ENCODE results near the gene ASB5.
"Not testable (repeated sequence)": the region's sequence is repeated elsewhere in the genome, so short reads cannot be mapped to it uniquely, and the experiment has no call there.

ASB5 gene, protein sequence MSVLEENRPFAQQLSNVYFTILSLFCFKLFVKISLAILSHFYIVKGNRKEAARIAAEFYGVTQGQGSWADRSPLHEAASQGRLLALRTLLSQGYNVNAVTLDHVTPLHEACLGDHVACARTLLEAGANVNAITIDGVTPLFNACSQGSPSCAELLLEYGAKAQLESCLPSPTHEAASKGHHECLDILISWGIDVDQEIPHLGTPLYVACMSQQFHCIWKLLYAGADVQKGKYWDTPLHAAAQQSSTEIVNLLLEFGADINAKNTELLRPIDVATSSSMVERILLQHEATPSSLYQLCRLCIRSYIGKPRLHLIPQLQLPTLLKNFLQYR

DNA sequence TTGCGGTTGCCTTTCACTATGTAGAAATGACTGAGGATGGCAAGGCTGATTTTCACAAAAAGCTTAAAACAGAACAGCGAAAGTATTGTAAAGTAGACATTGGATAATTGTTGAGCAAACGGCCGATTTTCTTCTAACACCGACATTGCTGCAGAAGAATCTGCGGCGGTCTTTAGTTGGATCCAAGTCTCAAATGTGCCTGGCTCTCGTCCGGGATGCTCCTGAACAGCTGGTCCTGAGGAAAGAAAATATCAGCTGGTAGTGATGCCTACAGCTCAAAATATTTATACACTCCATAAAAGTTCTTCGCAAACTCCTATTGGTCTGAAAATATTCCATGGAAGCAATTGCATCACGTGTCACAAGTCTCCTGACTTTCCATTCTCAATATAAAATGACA, at the start of gene ASB5:
TSS of gene ASB5 (minus strand) at position 260 of the 400 bp plus-strand sequence. CDS start at position 146, 114 bp downstream.
- no peak for DNase-seq

DNA sequence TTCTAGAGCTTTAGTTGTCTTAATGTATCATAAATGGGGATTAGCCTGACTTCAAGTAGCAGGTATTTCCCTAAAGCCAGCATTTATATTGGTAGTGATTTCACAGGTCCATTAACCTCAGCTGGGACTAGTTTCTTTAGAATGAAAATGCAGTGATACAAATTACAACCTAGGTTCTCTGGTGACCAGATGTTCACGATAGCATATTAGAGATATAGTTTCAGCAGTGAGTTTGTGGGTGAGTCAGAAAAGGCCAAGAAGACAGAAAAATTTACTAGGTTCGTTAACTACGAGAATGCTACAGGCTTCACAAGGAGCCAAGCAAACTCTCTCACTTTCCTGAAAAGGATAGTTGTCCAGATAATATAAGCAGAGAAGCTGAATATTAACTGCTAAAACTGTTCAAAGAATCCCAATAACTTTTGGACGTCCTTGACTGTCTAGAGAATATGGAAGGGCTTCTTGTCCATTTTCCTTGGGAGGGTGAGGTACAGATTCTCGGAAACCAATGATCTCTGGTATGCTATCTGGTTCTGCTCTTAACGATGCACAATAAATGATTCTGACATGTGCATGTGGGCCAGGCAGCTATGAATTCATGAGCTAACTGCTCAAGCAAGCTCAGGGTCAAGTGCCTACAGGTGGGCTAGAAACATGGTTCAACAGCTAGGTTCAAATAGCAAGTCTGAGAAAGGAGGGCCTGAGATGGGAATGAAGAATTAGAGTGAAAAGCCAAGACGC, 44.7 kb upstream of the ASB5 start:
- DNase-seq: no peak

DNA sequence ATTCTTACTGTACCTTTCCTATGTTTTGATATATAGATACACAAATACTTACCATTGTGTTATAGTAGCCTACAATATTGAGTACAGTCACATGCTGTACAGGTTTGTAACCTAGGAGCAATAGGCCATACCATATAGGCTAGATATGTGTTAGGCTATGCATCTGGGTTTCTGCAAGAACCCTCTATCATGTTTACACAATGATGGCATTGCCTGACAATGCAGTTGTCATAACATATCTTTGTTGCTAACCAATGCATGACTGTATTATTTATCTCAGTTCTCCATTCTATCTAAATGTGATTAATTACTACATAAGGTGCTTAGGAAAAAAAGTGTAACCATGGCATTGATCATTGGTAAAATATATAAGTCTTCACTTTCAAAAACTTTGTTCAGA, 40.8 kb upstream of the ASB5 start:
- DNase-seq: no peak

DNA sequence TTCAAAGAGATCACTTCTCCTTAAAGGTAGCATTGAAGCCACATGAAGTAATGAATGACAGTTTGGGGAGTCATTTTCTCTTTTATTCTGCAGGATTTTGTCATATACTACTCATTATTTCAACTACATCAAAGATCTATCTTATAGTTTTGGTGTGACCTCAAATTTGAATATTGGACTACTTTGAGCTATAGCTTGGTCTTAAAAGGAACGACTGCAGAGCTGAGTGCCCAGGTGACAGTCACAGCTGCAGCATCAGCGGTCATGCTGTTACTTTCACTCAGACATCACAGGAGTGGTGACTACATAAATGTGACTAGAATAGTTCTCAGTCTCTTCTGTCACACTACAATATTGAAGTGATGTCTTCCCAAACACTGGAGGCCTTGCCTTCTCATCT, 40.0 kb upstream of the ASB5 start:
- DNase-seq: no peak

DNA sequence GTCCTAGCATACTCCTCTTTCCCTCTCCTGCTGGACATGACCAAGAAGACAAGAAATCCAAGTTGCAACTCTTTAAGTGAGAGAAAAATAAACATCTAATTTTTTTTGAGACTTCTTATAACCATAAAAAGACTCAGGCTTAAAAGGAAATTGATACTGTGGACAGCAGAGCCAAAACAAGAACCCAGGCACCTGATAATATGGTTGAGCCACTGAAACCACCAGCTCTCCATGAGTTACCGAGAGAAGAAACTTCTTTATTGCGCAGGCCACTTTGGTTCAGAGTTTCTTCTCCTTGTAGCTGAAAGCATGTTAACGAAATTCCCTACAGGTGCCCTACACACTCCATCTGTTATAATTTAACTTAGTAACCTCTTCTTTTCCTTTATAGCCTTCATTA, 39.4 kb upstream of the ASB5 start:
- no peak for DNase-seq

DNA sequence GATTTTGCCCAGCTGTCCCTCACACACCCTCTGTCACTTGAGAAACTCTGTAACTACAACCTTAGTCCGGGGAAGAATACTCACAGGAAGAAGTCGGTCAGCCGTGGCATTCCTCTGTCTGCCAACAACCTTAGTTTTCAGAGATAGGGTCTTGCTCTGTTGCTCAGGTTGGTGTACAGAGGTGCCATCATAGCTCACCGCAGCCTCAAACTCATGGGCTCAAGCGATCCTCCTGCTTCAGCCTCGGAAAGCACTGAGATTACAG, 38.6 kb upstream of the ASB5 start:
- no peak for DNase-seq

DNA sequence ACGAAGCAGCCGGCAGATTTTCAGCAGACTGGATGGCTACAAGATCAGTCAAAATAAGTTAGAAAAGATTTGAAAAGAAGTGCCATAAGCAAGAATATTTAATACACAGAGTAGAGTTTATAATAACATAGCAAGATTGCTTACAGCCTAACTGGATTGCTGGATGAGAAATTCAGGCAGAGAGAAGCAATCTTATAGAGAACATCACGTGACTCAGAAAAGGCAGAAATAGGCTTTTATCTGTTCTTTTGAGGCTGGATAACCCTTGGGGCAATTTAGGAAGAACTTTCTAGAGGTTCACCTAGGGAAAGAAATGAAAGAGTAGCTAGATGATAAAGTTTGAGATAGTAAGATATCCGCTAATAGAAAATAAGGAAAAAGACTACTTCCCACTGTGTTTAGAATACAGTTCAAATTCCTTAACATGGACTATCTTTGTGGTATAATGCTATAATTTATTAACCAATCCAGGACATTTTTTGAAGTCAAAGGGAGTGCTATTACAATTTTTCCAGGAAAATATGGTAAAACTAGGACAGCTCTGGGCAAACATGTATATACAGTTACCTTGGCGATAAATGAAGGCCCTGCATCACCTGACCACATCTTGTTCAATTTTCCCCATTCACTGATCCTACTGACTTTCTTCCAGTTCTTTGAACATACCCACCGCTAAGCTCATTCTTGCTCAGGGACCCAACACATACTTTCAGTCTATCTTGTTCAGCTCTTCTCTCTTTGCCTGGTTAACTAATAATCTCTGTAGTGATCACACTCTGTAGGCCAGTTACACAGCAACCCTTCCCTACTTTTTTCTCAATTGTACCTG, 38.0 kb upstream of the ASB5 start:
- DNase-seq: no peak

DNA sequence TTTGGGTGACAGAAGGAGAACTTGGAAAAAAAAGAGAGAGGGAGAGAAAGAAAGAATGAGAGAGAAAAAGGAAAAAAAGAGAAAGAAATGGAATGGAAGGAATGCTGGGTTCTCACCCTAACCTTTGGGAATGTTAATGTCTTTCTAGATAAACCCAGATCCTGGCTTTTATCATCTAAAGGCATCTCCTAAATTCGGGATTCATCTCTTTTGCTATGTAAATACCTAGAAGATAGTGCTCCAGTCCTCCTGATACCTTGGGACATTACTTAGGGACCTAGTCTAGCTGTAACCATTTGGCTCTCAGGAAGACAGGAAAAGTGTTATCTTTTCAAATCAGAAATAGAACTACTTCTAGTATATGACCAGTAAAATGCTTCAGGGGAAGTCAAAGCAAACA, 34.9 kb upstream of the ASB5 start:
- DNase-seq: no peak

DNA sequence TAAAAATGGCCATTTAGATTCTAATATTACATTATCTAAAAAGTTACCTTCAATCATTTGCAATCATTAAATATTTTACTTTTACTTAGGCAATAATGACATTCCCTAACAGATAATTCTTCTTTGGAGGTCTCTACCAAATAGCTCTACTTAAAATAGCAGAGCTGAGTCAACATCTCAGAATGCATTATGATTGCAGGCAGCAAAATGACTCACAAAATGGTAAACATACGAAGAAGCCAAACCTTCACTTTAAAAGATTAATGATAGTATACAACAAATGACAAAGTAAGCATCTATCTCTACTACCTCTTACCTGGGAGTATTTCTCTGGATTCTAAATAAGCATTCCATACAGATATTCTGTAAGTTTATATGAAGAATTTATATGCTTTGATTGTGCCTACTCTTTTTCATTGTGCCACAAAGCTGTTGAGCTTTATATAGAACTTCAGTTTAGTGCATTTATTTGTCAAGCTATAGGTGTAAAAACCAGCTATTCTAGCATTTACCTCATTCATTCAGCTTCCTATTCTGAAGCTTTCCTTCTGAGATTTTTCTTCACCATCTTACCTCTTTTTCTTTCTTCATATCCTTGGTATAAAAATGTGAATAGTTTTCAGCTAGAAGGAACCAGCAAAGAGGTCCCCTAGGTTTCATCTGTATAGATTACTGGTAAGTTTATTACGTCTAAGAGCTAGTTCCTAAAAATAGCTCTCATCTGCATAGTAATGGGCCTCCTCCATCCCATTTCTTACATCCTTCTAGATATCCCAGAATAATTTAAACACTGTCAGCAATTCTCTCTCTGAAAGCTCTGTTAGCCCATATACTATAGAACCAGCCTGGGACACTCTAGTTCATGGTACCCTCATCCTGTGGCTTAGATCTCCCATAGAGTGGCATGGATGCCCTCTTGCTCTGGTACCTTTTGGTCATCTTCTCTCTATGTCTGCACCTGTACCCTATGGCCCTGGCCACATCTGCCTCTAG, 33.6 kb upstream of the ASB5 start:
- DNase-seq: no peak

DNA sequence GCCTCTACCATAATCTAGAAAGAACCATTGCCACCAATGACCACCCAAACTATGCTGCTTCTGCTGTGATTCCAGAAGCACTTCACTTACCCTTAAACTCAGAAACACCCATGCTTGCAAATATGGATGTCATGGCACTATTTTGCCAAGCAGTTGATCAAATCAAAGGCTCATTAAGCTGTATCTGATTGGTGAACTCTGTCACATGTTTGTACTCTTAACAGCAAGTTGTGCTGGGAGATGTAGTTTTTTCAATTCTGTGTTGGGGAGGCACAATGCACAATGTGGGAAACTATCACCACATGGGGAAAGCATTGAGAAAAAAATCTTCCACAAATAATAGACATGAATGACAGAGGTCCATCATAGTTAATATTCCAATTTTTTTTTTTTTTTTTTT, 31.5 kb upstream of the ASB5 start:
- DNase-seq: no peak

DNA sequence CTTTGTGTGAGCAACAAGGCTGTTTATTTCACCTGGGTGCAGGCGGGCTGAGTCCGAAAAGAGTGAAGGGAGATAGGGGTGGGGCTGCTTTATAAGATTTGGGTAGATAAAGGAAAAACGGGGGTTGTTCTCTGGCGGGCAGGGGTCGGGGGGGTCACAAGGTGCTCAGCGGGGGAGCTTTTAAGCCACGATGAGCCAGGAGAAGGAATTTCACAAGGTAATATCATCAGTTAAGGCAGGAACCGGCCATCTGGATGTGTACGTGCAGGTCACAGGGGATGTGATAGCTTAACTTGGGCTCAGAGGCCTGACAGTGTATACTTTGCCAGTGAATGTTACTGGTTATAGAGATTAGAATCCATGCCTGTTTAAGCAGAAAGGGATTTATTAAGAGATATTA, 31.0 kb upstream of the ASB5 start:
- DNase-seq: no peak

DNA sequence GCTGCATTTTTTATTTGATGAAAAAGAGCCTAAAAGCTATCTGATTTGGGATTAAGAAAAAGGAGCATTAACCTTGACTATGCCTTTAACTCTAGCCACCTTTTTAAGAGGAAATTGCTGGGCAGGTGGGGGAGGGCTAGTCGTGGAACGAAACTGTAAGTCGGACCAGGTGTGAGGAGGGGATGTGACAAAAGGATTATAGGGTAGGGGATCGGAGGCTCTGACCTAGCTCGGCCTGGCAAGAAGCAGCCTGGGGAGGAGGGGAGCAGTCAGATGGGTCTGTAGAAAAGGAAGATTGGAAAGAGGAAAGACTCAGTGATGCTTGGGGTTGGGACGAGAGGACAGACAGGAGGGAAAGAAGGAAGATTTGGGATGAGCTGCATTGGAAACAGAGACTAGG, 29.6 kb upstream of the ASB5 start:
- no peak for DNase-seq

DNA sequence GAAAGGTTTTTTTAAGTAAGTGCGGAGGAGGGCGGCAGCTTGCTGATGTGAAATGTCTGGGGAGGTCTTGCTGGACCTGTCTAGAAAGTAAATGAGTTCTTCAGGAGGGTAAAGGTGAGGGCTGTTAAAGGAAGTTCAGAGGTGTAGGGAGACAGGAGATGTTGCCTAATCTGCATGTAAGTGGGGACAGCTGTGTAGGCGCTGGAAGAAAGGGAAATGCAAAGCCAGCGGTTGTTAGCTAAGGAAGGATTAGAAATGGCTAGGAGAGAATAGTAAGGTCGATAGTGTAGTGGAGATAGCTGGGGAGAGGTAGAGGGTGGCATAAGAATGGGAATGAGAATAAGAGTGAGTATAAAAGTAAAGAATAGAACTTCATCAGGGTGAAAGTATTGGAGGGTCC, 26.9 kb upstream of the ASB5 start:
- not testable (repeated sequence) for DNase-seq

DNA sequence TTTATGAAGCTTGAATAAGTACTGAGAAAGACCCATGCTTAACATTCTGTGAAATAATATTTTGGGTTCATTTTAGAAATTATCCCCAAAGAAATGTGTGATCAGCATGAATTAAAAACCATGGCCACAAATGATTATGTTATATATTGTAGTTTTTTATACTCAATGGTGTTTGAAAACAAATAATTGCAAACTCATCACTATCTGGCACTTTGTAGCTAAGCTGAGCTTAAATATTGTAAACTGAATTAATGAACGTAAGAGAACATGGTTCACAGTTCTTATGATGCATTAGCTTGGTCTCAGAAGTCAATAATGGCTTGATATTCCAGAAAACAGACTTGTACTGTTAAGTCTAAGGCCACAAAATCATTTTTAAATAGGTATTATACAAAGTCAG, 24.6 kb upstream of the ASB5 start:
- DNase-seq: no peak

DNA sequence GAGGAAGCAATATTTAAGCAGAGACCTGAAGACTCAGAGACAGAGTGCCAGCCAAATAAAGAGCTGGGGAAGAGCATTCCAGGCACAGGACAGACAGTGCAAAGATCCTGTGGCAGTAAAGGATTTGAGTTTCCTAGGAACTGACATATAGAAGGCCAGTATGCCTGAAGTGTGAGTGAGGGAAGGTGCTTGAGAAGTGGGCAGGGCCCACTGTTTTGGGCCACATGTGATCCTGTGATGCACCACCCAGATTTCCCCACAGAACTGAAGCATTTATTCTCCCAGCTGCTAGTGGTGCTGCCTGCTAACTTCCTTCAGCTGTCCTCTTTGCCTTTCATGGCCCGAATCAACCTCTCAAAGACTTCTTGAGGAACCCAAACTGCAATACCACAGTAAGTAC, 23.9 kb upstream of the ASB5 start:
- no peak for DNase-seq

DNA sequence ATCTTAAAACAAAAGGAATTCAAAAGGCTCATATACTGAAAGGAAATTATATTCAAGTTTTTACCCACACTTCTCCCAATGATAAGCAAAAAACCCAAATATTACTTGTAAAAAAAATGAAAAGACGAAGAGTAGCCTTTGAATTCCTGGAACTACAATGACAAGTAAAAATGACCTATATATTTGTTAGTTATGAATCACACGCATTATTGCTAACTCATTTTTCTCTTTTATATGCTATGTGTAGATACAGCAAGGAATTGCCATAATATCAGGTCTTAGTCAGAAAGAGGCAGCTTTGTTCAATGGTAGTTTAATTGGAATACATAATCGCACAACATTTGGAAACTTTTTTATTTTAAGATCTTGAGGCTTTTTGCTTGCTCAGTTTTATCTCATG, 22.7 kb upstream of the ASB5 start:
- DNase-seq: no peak

DNA sequence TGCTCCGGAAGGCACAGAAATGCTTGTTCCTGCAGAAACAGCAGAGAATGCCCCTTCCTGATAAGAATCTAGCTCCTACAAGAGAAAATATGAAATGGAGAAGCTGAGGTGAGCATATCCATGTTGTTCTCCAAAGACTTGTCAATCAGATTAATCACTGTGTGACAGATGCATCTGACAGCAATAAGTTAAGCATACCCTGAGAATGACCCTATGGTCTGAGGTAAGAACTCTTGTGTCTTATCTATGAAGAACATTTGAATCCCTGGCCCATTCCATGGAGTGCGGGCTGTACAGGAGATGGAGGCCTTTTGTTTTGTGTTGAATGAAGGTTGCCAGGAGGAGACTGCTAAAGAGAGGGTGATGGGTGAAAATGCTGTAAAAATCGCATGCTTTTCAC, 21.5 kb upstream of the ASB5 start:
- no peak for DNase-seq

DNA sequence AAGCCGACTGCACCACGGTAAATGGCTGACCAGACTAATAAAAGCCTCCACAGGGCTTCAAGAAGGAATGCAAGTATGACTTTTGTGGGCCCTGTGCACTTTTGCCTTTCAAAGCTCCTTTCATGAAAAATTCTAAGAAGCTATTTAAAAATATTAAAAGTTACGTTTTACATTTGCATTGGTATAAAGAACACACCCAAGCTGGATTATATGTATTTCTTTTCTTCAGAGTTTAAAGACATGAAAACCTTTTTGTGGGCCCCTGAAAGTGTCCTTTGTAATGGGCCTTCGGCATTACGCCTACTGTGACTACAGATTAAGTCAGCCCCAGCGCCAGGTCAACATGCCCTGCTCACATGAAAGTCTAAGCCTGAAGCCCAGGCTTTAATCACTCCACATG, 20.5 kb upstream of the ASB5 start:
- no peak for DNase-seq

DNA sequence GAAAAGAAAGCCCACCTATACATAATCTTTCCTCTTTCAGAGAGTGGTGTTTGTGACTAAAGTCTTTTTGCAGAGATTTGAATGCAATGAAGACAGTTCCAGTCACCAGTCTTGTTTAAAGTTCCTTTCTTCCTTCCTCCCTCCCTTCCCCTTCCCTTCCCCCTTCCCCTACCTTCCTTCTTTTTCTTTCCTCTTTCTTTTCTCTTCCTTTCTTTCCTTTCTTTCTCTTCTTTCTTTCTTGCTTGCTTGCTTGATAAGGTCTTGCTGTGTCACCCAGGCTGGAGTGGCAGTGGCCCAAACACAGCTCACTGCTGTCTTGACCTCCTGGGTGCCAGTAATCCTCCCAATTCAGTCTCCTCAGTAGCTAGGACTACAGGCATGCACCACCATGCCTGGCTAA, 19.0 kb upstream of the ASB5 start:
- DNase-seq: no peak

DNA sequence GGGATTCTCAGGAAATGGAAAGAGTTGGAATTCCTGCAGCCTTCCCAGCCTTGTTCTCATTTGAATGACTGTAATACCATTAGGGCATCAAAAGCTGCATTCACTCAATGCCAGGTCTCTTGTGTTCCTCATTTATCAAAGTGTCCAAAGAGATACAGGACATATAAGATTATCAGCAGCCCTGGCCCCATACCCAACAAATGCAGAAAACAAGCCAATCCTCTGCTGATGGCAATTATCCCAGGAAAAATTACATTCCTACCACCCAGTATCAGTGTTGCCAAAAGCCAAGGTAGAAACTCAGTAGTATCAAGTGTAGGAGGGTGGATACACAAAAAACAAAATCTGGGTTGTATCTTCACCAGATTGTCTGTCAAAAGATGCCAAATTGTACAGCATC, 18.5 kb upstream of the ASB5 start:
- DNase-seq: no peak

DNA sequence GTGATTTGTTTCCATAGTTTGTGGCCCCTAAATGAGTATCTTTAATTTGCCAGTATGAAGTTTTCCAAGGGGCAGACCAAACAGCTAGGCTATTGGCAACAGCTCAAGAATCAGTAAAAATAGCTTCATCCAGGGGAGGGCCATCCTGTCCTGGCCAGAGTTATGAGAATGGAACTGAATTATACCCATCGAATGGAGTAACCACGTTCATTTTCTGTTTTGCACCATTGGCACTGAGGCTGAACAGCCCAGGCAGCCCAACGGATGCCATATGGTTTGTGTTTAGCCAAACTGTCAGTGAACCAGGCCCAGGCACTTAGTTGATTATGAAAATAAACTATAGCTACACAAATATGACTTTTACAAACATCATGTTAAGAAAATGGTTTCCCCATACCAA, 17.7 kb upstream of the ASB5 start:
- DNase-seq: no peak

DNA sequence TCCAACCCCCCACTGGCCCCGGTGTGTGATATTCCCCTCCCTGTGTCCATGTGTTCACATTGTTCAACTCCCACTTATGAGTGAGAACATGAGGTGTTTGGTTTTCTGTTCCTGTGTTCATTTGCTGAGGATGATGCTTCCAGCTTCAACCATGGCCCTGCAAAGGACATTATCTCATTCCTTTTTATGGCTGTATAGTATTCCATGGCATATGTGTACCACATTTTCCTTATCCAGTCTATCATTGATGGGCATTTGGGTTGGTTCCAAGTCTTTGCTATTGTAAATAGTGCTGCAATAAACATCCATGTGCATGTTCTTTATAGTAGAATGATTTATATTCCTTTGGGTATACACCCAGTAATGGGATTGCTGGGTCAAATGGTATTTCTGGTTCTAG, 10.5 kb upstream of the ASB5 start:
- DNase-seq: not testable (repeated sequence)

Data from CD4-positive, alpha-beta T cell treated with Interleukin-12 subunit alpha and Interleukin-12 subunit beta, for 1 hour (primary cell).